Measurements from ENCODE around the gene HNRNPF.

GRCh38 chr10:43342279-43343125 is 66.5 kb downstream of the HNRNPF start:
- TF ChIP-seq EZH2 (IDR thresholded peaks at IDR 0.05; ENCODE audit: low read depth, low read length, severe bottlenecking), result no peak
- TF ChIP-seq CTCF (IDR thresholded peaks at IDR 0.05; ENCODE audit: control extremely low read depth in 1 of 3, insufficient read depth in 1 of 3, low read depth in 1 of 3, low read length in 3 of 3), result no peak
- no peak for TF ChIP-seq ATF3 (IDR thresholded peaks at IDR 0.05; ENCODE audit: insufficient read depth, low read depth, low read length)

Measured in H1 (cell line).